Measurements from ENCODE around the gene SPCS1.

DNA sequence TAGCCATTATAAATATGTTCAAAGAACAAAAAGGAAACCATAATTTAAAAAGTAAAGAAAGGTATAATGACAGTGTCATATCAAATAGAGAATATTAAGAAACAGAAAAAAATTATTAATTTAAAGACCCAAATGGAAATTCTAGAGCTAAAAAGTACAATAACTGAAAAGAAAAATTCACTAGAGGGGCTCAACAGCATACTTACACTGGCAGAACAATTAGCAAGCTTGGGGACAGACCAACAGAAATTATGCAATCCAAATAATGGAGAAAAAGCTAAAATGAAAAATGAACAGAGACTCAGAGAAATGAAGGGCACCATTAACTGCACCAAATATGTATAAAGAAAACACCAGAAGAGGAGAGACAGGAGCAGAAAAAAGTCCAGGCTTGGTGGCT lies 13.7 kb downstream of the SPCS1 start:
- no peak for TF ChIP-seq POLR2A (IDR thresholded peaks at IDR 0.05)
- TF ChIP-seq CTCF (IDR thresholded peaks at IDR 0.05): no peak
- TF ChIP-seq EP300 (IDR thresholded peaks at IDR 0.05): no peak
